ENCODE results near the gene CBX6.

- no peak for TF ChIP-seq ZBTB26 (tag by site-specific recombination; optimal IDR thresholded peaks at IDR 0.05)
- no peak for TF ChIP-seq CTCF (tag by site-specific recombination; IDR thresholded peaks at IDR 0.05)
- no peak for TF ChIP-seq ZNF311 (tag by site-specific recombination; IDR thresholded peaks at IDR 0.05; ENCODE audit: borderline replicate concordance)
- no peak for TF ChIP-seq ZNF596 (tag by site-specific recombination; IDR thresholded peaks at IDR 0.05)
- no peak for TF ChIP-seq ZNF184 (tag by site-specific recombination; IDR thresholded peaks at IDR 0.05)
- no peak for TF ChIP-seq KLF10 (tag by site-specific recombination; IDR thresholded peaks at IDR 0.05)
- no peak for TF ChIP-seq ZNF23 (tag by site-specific recombination; IDR thresholded peaks at IDR 0.05; ENCODE audit: borderline replicate concordance)
- TF ChIP-seq TSHZ1 (tag by site-specific recombination; IDR thresholded peaks at IDR 0.05; ENCODE audit: borderline replicate concordance) = no peak
- TF ChIP-seq REST (tag by site-specific recombination; IDR thresholded peaks at IDR 0.05) = no peak
- no peak for TF ChIP-seq SP2 (tag by site-specific recombination; IDR thresholded peaks at IDR 0.05)
These were observed 25.6 kb downstream of the CBX6 start for GRCh38 chr22:38846412-38846811.

Measured in HEK293 (cell line).